Measurements from ENCODE around the gene TMC5.
"Not testable (repeated sequence)": the region's sequence is repeated elsewhere in the genome, so short reads cannot be mapped to it uniquely, and the experiment has no call there.

TMC5 gene

DNA sequence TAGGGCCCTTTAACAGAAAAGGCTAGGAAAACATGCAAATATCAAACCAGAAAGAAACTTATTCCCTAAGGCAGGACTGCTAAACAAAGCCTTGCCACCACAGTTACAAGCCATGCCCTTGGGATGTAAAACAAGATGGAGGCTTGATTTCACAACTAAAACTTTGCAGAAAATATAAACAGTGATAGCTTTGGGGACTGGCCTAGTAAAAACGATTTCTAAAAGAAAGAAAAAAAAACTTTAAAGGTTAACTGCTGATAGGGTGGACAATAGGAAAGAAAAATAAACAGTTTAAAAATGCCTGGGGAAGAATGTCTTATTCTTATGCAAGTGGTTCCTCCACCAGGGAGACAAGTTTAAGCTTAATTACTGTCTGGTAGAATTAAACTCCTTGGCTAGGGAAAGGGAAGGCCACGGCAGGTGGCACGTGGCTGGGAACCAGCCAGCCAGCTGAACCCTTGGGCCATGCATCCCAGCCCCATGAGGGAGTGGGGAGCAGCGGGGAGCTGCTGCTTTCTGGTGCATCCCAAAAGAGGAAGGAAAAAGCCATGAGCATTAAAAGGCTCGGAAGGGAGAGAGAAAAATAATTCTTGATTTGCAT lies 10.7 kb upstream of the TMC5 start:
- DNase-seq (ENCODE audit: low read depth), result no peak

DNA sequence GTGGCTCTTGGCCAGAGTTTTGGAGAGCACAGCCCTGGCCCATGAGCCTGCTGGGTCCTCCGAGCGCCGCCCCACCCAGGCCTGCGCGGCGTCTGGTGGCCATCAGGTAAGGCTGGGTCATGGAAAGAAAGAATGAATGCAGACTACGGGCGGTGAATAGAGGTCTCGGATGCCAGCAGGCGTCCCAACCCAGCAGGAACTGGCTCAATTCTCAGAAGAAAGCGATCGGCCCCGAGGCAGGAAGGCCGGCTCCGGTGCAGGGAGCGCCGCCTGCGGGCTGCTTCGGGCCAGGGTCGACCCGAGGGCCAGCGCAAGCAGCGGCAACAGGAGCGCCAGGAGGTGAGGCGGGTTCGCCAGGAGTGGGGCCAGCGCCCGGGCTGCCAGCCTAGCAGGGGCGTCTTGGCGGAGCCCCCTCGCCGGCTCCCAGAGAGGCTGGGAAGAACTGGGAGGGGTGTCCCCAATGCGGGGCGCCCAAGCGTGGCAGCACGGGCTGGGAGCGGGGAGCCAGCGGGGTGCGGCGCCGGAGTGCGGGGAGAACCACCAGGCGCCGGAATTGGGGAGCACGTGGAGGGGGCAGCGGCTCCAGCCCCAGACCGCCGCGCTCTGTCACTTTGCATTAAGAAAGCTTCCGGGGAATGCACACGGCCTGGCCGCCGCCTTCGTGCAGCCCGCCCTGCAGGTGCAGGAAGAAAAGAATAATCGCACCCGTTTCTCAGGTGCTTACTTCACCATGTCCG lies 7.1 kb upstream of the TMC5 start:
- DNase-seq (ENCODE audit: low read depth), result no peak

DNA sequence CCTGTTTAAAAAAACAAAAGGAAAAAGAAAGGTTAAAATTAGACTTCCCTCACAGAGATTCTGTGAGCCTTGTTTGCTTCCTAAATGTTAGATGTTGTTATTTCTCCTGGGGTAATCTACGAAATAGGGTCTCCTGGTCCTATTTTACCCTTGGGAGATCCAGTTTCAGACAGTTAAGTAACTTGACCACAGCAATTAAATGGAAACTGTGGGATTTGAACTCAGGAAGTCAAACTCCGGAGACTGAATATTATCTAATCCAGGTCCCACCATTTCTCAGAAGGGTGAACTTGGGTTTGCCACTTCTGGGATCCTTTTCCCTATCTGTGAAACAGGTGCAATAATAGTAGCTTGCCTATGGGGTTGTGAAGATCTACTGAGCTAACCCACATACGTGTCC lies 6.4 kb upstream of the TMC5 start:
- no peak for DNase-seq (ENCODE audit: low read depth)

DNA sequence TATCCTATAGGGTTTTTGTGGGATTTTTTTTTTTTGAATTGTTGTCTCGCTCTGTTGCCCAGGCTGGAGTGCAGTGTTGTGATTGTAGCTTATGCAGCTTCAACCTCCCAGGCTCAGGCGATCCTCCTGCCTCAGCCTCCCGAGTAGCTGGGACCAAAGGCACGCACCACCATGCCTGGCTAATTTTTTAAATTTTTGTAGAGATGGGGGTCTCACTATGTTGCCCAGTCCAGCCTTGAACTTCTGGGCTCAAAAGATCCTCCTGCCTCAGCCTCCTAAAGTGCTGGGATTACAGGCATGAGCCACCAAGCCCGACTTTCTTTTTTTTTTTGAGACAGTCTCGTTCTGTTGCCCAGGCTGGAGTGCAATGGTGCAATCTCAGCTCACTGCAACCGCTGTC lies 5.6 kb upstream of the TMC5 start:
- not testable (repeated sequence) for DNase-seq (ENCODE audit: low read depth)

- DNase-seq (ENCODE audit: low read depth), result no peak
Observed at GRCh38 chr16:19415461-19415860, 2.2 kb upstream of the TMC5 start.

- DNase-seq (ENCODE audit: low read depth), result no peak
Observed at GRCh38 chr16:19415918-19416317, 1.8 kb upstream of the TMC5 start.

DNA sequence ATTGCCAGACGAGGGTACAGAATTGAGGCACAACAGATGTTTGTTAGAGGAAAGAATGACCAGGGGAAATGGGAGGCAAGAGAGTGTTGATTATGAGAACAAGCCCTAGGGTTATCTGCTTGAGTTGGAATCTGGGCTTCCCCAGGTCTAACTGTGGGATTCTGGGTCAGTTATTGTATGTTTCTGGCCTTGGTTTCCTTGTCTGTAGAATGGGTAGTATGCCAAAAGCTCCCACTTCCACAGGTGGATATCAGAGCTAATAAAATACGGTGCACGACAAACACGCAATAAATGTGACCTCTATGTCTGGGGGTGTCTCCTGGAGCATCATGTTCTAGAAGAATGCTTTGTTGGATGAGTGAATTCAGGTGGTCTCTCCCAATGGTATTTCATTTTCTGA lies 517 bp downstream of the TMC5 start:
- DNase-seq (ENCODE audit: low read depth), result no peak

DNA sequence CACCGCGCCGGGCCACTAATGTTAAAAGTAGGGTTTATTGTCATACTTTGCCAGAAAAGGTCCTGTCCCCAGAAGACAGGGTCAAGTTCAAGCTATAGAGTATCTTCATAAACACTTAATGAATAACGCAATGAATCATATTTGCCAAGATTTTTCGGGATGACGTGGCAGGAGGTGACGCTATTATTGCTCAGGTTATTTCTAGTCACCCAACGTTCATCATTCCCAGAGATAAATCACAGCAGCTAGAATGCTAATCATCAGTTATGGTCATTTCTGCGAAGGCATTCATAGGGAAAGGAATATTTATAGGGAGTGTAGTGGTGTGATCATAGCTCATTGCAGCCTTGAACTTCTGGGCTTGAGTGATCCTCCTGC lies 2.0 kb downstream of the TMC5 start:
- no peak for DNase-seq (ENCODE audit: low read depth)

- no peak for DNase-seq (ENCODE audit: low read depth)
Observed at GRCh38 chr16:19424478-19424877, 6.8 kb downstream of the TMC5 start.

DNA sequence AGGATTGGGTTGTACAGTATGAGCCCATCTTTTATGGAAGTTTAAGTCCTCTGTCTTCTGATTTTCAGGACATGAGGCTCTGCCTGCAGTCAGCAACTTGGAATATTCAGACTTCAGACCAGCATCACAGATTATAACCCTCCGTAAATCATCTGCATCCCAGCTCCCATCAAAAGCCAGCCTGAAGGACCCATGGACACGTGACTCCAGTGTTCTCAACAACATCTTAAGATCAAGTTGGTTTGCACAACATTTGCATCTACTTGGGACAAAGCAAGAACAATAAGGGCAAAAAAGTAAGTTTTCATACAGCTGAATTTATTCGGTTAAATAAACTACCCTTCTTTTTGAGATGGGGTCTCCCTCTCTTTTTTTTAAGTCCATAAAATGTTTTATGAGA lies 12.7 kb downstream of the TMC5 start:
- DNase-seq (ENCODE audit: low read depth), result no peak

DNA sequence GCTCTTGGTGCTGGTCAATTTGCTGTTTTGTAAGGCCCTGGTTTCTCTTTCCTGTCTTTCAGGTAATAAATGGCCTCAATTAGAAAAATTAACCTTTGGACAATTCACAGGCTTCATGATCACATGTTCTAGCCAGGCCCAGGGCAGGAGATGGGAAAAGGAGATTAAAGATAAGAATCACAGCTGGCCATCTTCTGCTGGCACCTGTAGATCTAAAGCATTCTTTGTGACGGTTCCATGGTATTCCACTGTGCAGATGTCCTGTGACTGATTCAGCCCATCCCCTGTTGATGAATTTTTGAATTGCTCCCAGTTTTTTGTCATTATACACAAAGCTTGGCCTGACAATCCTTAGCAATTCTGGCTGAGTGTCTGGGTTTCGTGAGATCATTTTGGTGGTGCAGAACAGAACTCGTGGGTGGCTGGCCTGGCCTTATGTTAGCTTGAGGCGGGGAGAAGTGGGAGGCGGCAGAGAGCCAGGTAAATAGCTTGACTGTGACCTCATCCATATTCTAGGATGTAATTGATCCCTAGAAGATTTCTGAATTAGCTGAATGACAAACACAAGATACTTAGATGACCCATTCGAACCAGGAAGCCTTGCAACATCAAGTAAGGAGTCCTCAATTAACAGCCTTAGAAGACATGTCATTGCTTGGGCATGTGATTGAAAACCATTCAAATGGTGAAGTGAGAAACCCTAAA lies 14.1 kb downstream of the TMC5 start:
- no peak for DNase-seq (ENCODE audit: low read depth)

- no peak for DNase-seq (ENCODE audit: low read depth)
Observed at GRCh38 chr16:19432429-19432828, 14.7 kb downstream of the TMC5 start.

DNA sequence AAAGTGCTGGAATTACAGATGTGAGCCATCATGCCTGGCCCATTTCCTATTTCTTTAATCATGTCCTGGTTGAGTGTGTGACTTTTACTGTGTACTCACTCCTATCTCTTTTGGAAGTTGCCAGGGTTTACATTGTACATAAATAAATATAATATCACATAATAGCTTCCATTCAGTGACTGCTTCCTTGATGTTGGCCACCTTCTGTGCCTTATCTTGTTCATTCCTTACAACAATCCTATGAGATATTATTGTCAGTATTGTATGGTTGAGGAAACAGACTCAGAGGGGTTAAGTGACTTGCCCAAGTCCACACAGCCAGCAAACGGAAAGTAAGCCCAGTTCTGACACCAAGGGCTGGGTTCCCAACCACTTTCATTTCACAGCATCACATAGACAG lies 16.9 kb downstream of the TMC5 start:
- no peak for DNase-seq (ENCODE audit: low read depth)

- DNase-seq (ENCODE audit: low read depth), result no peak
Observed at GRCh38 chr16:19436540-19436939, 18.9 kb downstream of the TMC5 start.

- no peak for DNase-seq (ENCODE audit: low read depth)
Observed at GRCh38 chr16:19437280-19437679, 19.6 kb downstream of the TMC5 start.

DNA sequence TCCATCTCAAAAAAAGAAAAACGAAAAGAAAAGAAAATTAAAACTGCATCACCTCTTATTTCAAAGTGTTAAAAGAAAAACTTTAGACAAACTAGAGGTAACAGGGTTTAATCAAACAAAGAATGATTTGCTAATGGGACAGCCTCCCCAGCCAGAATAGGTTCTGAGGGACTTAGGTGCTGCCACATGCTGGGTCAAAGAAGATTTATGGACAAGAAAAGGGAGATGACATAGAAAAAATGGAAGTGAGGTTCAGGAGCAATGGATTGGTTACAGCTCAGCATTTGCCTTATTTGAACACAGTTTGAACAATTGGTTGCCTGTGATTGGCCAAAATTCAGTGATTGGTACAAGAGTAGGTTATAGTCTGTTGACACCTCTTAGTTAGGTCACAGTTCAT lies 21.1 kb downstream of the TMC5 start:
- no peak for DNase-seq (ENCODE audit: low read depth)

GRCh38 chr16:19439483-19439882 lies 21.8 kb downstream of the TMC5 start:
- no peak for DNase-seq (ENCODE audit: low read depth)

- no peak for DNase-seq (ENCODE audit: low read depth)
Observed at GRCh38 chr16:19443659-19444058, 26.0 kb downstream of the TMC5 start.

DNA sequence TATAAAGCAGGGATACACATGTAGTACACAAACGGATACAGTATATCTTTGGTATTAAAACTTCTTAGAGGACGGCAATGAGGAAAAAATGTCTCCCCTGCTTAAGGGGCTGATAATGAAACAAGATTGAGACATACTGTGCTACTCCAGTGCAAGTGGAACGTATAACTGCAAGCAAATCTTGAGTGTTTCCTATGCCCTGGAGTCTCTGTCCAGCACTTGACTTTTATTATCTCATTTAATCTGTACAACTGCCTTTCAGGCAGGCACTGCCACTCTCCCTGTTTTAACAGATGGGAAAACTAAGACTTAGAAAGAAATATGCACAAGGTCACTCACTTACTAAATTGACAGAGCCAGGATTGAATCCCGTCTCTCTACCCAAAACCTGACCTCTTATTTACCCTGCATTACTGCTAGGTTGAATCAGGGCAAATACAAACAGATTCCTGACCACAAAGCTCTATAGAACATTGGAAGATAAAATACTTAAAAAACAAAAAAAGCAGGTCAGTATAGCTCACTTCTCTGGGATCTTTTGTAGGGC lies 28.7 kb downstream of the TMC5 start:
- no peak for DNase-seq (ENCODE audit: low read depth)

DNA sequence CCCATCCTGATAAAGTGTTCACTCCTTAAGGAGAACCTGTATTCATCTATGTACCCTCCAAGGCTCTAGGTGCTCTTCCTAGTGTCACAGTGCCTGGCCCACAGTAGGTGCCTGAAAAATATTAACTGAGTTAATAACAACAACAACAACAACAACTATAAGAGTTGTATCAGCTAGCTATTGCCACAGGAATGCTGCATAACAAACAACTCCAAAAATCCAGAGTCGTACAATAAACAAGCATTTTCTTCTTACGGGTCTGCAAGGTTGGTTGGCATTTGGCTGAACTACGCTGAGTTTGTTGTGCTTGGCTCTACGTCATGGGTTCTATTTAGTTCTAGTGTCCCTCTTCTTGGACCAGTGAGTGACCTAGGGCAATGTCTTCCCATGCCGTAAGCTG lies 29.2 kb downstream of the TMC5 start:
- no peak for DNase-seq (ENCODE audit: low read depth)

DNA sequence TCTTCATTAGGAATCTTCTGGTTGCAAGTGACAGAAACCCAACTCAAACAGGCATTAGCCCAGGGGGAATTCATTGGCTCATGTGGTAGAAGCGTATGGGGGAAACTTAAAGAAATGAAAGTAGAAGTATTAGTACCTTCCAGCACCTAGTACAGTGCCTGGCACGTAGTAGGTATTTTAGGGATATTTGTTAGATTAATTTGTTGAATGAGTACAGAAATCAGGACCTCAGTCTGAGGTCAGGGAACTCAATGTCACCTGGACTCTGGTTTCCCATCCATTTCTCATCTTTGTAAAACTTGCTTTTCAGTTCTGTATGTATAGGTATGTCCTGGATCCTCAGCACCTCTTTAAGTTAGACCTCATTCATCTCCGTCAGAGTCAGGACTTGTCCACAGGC lies 32.5 kb downstream of the TMC5 start:
- no peak for DNase-seq (ENCODE audit: low read depth)

GRCh38 chr16:19458722-19459379 lies 41.2 kb downstream of the TMC5 start:
- no peak for DNase-seq (ENCODE audit: low read depth)

- DNase-seq (ENCODE audit: low read depth), result no peak
Observed at GRCh38 chr16:19460397-19460796, 42.7 kb downstream of the TMC5 start.

Measured in stimulated activated CD8-positive, alpha-beta memory T cell treated with anti-CD3 and anti-CD28 coated beads, Interleukin-15, amount 100 ng/mL, for 24 hours (primary cell).